Measurements from ENCODE around the gene ETV6. TPM values are rescaled to one million over a fixed set of nuclear protein-coding genes. Genes with fewer than 3 reads are reported as not detected.
A peak's percentile ranks its signal among the peaks of the same experiment; 100 is the strongest.

Gene ETV6
- total RNA-seq, 6 experiments from 2014 or later, result 14.6 to 20.5 (median 16.6) TPM

GRCh38 chr12:11823043-11823442 lies 173.6 kb downstream of the ETV6 start:
- Mint-ChIP-seq H3K4me1 (ENCODE audit: low read depth) (peaks cover 25% of the 10 kb centered on the region), H3K27me3 (ENCODE audit: insufficient read depth) (0 out of 2 replicates have a peak, but pooled peaks cover 1% of the 10 kb centered on the region), H3K4me3 (no peak overlapping the region), H3K9me3 (no peaks in the 10 kb centered on the region), H3K27ac (peak overlapping the region; percentile 45; the same call in 1 of the 2 replicates), H3K36me3 (ENCODE audit: low read depth) (peaks cover 9% of the 10 kb centered on the region)
- TF ChIP-seq, protein P1, sequence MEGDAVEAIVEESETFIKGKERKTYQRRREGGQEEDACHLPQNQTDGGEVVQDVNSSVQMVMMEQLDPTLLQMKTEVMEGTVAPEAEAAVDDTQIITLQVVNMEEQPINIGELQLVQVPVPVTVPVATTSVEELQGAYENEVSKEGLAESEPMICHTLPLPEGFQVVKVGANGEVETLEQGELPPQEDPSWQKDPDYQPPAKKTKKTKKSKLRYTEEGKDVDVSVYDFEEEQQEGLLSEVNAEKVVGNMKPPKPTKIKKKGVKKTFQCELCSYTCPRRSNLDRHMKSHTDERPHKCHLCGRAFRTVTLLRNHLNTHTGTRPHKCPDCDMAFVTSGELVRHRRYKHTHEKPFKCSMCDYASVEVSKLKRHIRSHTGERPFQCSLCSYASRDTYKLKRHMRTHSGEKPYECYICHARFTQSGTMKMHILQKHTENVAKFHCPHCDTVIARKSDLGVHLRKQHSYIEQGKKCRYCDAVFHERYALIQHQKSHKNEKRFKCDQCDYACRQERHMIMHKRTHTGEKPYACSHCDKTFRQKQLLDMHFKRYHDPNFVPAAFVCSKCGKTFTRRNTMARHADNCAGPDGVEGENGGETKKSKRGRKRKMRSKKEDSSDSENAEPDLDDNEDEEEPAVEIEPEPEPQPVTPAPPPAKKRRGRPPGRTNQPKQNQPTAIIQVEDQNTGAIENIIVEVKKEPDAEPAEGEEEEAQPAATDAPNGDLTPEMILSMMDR (IDR thresholded peaks at IDR 0.05), result no peak
- DNase-seq, result peak; percentile 24

GRCh38 chr12:11823593-11823992 lies 174.1 kb downstream of the ETV6 start:
- H3K36me3 Mint-ChIP-seq (ENCODE audit: low read depth), result peaks cover 9% of the 10 kb centered on the region
- H3K4me1 Mint-ChIP-seq (ENCODE audit: low read depth), result peaks cover 25% of the 10 kb centered on the region
- peak overlapping the region; percentile 45; the same call in 1 of the 2 replicates for H3K27ac Mint-ChIP-seq
- no peak overlapping the region for H3K4me3 Mint-ChIP-seq
- TF ChIP-seq, protein P1 (IDR thresholded peaks at IDR 0.05), result no peak
- H3K9me3 Mint-ChIP-seq, result no peaks in the 10 kb centered on the region
- H3K27me3 Mint-ChIP-seq (ENCODE audit: insufficient read depth), result 0 out of 2 replicates have a peak, but pooled peaks cover 1% of the 10 kb centered on the region
- DNase-seq, result no peak

GRCh38 chr12:11824069-11824468 lies 174.6 kb downstream of the ETV6 start:
- Mint-ChIP-seq H3K27me3 (ENCODE audit: insufficient read depth) (0 out of 2 replicates have a peak, but pooled peaks cover 1% of the 10 kb centered on the region), H3K9me3 (no peaks in the 10 kb centered on the region), H3K27ac (no peak overlapping the region), H3K4me1 (ENCODE audit: low read depth) (peaks cover 25% of the 10 kb centered on the region), H3K36me3 (ENCODE audit: low read depth) (peaks cover 9% of the 10 kb centered on the region), H3K4me3 (no peak overlapping the region)
- TF ChIP-seq, protein P1 (IDR thresholded peaks at IDR 0.05), result no peak
- no peak for DNase-seq

DNA sequence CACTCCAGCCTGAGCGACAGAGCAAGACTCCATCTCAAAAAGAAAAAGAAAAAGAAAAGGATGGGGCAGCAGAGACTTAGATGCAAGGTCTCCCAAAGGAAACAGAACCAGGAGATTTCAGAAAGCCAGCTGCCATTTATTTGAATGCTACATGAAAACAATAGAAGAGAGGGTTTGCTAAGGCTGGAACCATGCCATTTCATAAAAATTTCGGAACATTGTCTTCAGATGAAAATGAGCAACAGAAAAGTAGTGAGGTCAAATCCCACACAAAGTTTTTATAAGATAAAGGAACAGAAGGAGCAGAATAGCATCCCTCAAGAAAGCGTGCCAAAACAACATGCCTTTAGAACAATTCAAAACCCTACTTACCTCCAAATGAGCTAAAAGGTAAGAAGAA lies 175.3 kb downstream of the ETV6 start:
- H3K36me3 Mint-ChIP-seq (ENCODE audit: low read depth), result peaks cover 9% of the 10 kb centered on the region
- H3K4me3 Mint-ChIP-seq, result no peak overlapping the region
- TF ChIP-seq, protein P1 (IDR thresholded peaks at IDR 0.05), result no peak
- H3K9me3 Mint-ChIP-seq, result no peaks in the 10 kb centered on the region
- H3K27ac Mint-ChIP-seq, result no peak overlapping the region
- peaks cover 25% of the 10 kb centered on the region for H3K4me1 Mint-ChIP-seq (ENCODE audit: low read depth)
- no peak for DNase-seq
- H3K27me3 Mint-ChIP-seq (ENCODE audit: insufficient read depth), result 0 out of 2 replicates have a peak, but pooled peaks cover 1% of the 10 kb centered on the region

- TF ChIP-seq, protein P1 (IDR thresholded peaks at IDR 0.05), result no peak
- peaks cover 9% of the 10 kb centered on the region for H3K36me3 Mint-ChIP-seq (ENCODE audit: low read depth)
- no peaks in the 10 kb centered on the region for H3K9me3 Mint-ChIP-seq
Observed at GRCh38 chr12:11825278-11825677, 175.8 kb downstream of the ETV6 start.

More at GRCh38 chr12:11825278-11825677, 175.8 kb downstream of the ETV6 start:
- Mint-ChIP-seq H3K4me3 (no peak overlapping the region), H3K27ac (no peak overlapping the region), H3K4me1 (ENCODE audit: low read depth) (peaks cover 25% of the 10 kb centered on the region), H3K27me3 (ENCODE audit: insufficient read depth) (0 out of 2 replicates have a peak, but pooled peaks cover 1% of the 10 kb centered on the region)
- no peak for DNase-seq

Data from HFFc6 (cell line).